C4-2B (cell line): Measurements from ENCODE around the gene TRIO.

ENCODE experiments used
- CTCF ChIP-seq: fragments of 450-650 bp; conservative IDR thresholded peaks from 2 replicates; pipeline ENCODE4 v1.5.1; 2017; ENCODE audit warnings: mild to moderate bottlenecking
- ZFX ChIP-seq: fragments of 450-650 bp; IDR thresholded peaks from 2 replicates; pipeline ENCODE4 v1.6.1; 2017

GRCh38 chr5:14453481-14453880 is 310.3 kb downstream of the TRIO start:
- no peak for TF ChIP-seq CTCF
- TF ChIP-seq ZFX = no peak
